Left lung (tissue), 14 donors: ENCODE measurements around the gene NEK9. TPM values are rescaled to one million over a fixed set of nuclear protein-coding genes. Genes with fewer than 3 reads are reported as not detected.

ENCODE experiments used
- ATAC-seq: fragments of 200-7000 bp; cut with Tn5 transposase; one replicate; pipeline ENCODE4 v1.9.1; 2020; ENCODE audit warnings: moderate library complexity
- DNase-seq, 4 donors: peaks; one replicate each; pipeline ENCODE4 v3.0.0-alpha.2; 2013 to 2020
- H3K27ac ChIP-seq, 2 donors: fragments of 200-600 bp; sonication (generic) in 1 of 2; one replicate each; pipeline versions ENCODE4 v1.5.0 to v1.8.0; 2020 to 2021
- H3K27me3 ChIP-seq, 2 donors: fragments of 200-600 bp; sonication (generic) in 1 of 2; one replicate each; pipeline versions ENCODE4 v1.5.0 to v1.8.0; 2020 to 2021
- H3K36me3 ChIP-seq, 2 donors: fragments of 200-600 bp; sonication (generic) in 1 of 2; one replicate each; pipeline versions ENCODE4 v1.5.0 to v1.8.0; 2020 to 2021
- H3K4me1 ChIP-seq, 2 donors: fragments of 200-600 bp; one replicate each; pipeline ENCODE4 v1.8.0; 2021
- H3K4me3 ChIP-seq, 2 donors: fragments of 200-600 bp; sonication (generic) in 1 of 2; one replicate each; pipeline versions ENCODE4 v1.5.0 to v1.8.0; 2020 to 2021; ENCODE audit warnings: mild to moderate bottlenecking in 1 of 2
- H3K9me3 ChIP-seq, 2 donors: fragments of 200-600 bp; sonication (generic) in 1 of 2; one replicate each; pipeline versions ENCODE4 v1.5.0 to v1.8.0; 2020 to 2021
- CTCF ChIP-seq, 2 donors: fragments of 200-600 bp; sonication (generic) in 1 of 2; IDR thresholded peaks; one replicate each; pipeline versions ENCODE4 v1.5.0 to v1.8.0; 2021; ENCODE audit warnings: antibody characterized with exemption in 2 of 2
- intact Hi-C, 2 donors: fragments of 100-400 bp; cut with DNase I; formaldehyde crosslinking; loops; one replicate each; pipeline versions ENCODE4 v1.11.2 to v1.14.2; 2022
- long read RNA-seq, 12 donors: library from polyadenylated mRNA in 2 of 12; unstranded in 2 of 12; transcript quantifications; one replicate each; pipeline ENCODE4 v2.0.0 and lab custom pipeline, GENCODE V29; 2019 to 2026
- polyA plus RNA-seq, 6 donors: library from polyadenylated mRNA; unstranded; fragments of 120-200 nt; gene quantifications; one replicate each; pipeline ENCODE4 v1.2.1, GENCODE V29; 2013; ENCODE audit not compliant: insufficient read length in 6 of 6
- total RNA-seq, 2 donors: library from RNA; stranded (reverse); fragmentation: NEBNext Ultra II Directional; extraction: Animal tissue kit (Norgen Biotek cat#: 25700); gene quantifications; one replicate each; pipeline ENCODE4 v1.2.1, GENCODE V29; 2021
- donor health status: DM: no; HTN: yes; CAD: no.
- donor health status: DM: no; HTN: no; CAD: no.

The NEK9 gene
- total RNA-seq (10 to 100 TPM; 75.8 to 77.7 TPM), polyA plus RNA-seq (100 to 1,000 TPM; 124 to 147 (median 132) TPM)
- long read RNA-seq, donor 1, full-length matches to known transcripts: 7 of 50 reads
- long read RNA-seq, donor 1, partial matches to known transcripts: 43 of 50 reads
- long read RNA-seq, donor 1, other reads (novel, unspliced or antisense): 0 of 50 reads
- long read RNA-seq, donor 2, full-length matches to known transcripts: 8 of 28 reads
- long read RNA-seq, donor 2, partial matches to known transcripts: 20 of 28 reads
- long read RNA-seq, donor 2, other reads (novel, unspliced or antisense): 0 of 28 reads
- long read RNA-seq, donor 3, full-length matches to known transcripts: 6 of 13 reads
- long read RNA-seq, donor 3, partial matches to known transcripts: 7 of 13 reads
- long read RNA-seq, donor 3, other reads (novel, unspliced or antisense): 0 of 13 reads
- long read RNA-seq, donor 4, partial matches to known transcripts: 0 of 7 reads
- long read RNA-seq, donor 4, other reads (novel, unspliced or antisense): 7 of 7 reads
- long read RNA-seq, donor 5, full-length matches to known transcripts: 4 of 32 reads
- long read RNA-seq, donor 5, partial matches to known transcripts: 28 of 32 reads
- long read RNA-seq, donor 5, other reads (novel, unspliced or antisense): 0 of 32 reads
- long read RNA-seq, donor 6, full-length matches to known transcripts: 6 of 16 reads
- long read RNA-seq, donor 6, partial matches to known transcripts: 10 of 16 reads
- long read RNA-seq, donor 6, other reads (novel, unspliced or antisense): 0 of 16 reads
- long read RNA-seq, donor 7: 0 reads
- long read RNA-seq, donor 8, full-length matches to known transcripts: 8 of 36 reads
- long read RNA-seq, donor 8, partial matches to known transcripts: 28 of 36 reads
- long read RNA-seq, donor 8, other reads (novel, unspliced or antisense): 0 of 36 reads
- long read RNA-seq, donor 9: 0 reads
- long read RNA-seq, donor 10, partial matches to known transcripts: 0 of 3 reads
- long read RNA-seq, donor 10, other reads (novel, unspliced or antisense): 3 of 3 reads
- long read RNA-seq, donor 11: 0 reads
- long read RNA-seq, donor 12, full-length matches to known transcripts: 8 of 30 reads
- long read RNA-seq, donor 12, partial matches to known transcripts: 22 of 30 reads
- long read RNA-seq, donor 12, other reads (novel, unspliced or antisense): 0 of 30 reads

- peak; percentile 91 to 96 (median 92) for DNase-seq
- no peak for TF ChIP-seq CTCF (IDR thresholded peaks at IDR 0.05)
- intact Hi-C loops: no loop called here
These were observed at the start of gene NEK9 for GRCh38 chr14:75126679-75127473. Gene NEK9, minus strand, starts transcription at chr14:75127048. Its CDS starts 127 bp downstream, at chr14:75126921.

GRCh38 chr14:75176142-75176820, 49.4 kb upstream of the NEK9 start, which contains the start of gene TMED10:
Gene TMED10, minus strand, starts transcription at chr14:75176612. Its CDS starts 33 bp downstream, at chr14:75176579.
- peak; percentile 90 to 93 (median 92) for DNase-seq
- peak within 1 kb of the TSS; percentile 83 to 95 for H3K4me3 ChIP-seq
- peak; percentile 94 for ATAC-seq
- no peak for TF ChIP-seq CTCF (IDR thresholded peaks at IDR 0.05)
- H3K27me3 ChIP-seq: no peaks in the 10 kb centered on the region
- H3K9me3 ChIP-seq: no peaks in the 10 kb centered on the region
- H3K27ac ChIP-seq: peak within 1 kb of the TSS; percentile 96 to 99
- intact Hi-C loops: no loop called here
- H3K36me3 ChIP-seq: no peaks in the 10 kb centered on the region
- H3K4me1 ChIP-seq: peaks cover 14 to 55% of the 10 kb centered on the region in 2 donors

More at GRCh38 chr14:75126679-75127473, at the start of gene NEK9:
- Histone ChIP-seq H3K27me3 (no peaks in the 10 kb centered on the region), H3K9me3 (no peaks in the 10 kb centered on the region), H3K36me3 (peaks cover 0 to 18% of the 10 kb centered on the region in 2 donors), H3K27ac (peak within 1 kb of the TSS; percentile 94 to 99), H3K4me1 (peaks cover 27 to 47% of the 10 kb centered on the region in 2 donors), H3K4me3 (peak within 1 kb of the TSS; percentile 64 to 83)
- ATAC-seq: peak; percentile 96

DNA sequence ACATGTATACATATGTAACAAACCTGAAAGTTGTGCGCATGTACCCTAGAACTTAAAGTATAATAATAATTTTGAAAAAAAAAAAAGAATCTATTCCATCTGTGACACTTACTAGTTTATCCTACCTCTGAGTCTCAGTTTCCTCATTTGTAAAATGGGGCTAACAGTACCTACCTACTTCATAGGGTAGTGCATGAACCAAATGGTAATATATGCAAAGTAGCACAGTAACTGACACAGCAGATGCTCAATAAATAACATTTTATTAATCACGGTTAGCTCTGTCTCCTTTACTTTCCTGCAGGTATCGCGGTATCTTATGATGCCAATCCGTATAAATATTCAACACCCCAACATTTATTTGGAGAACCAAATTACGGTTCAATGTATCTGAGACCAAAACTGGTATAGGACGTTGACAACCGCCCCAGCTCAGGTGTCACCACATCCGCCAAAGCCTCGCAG, 48.9 kb upstream of the NEK9 start:
- Histone ChIP-seq H3K27ac (peak overlapping the region; percentile 96 to 99), H3K4me1 (peaks cover 14 to 55% of the 10 kb centered on the region in 2 donors), H3K9me3 (no peaks in the 10 kb centered on the region), H3K4me3 (peak overlapping the region; percentile 83 to 95), H3K36me3 (no peaks in the 10 kb centered on the region), H3K27me3 (no peaks in the 10 kb centered on the region)
- no peak for TF ChIP-seq CTCF (IDR thresholded peaks at IDR 0.05)
- no peak for ATAC-seq
- DNase-seq: no peak
- intact Hi-C loops: no loop called here

- DNase-seq (no peak), ATAC-seq (no peak)
- Histone ChIP-seq H3K36me3 (no peaks in the 10 kb centered on the region), H3K4me3 (no peak overlapping the region), H3K27me3 (no peaks in the 10 kb centered on the region), H3K9me3 (no peaks in the 10 kb centered on the region), H3K4me1 (peaks cover 14 to 68% of the 10 kb centered on the region in 2 donors), H3K27ac (no peak overlapping the region)
- intact Hi-C loops: no loop called here
- no peak for TF ChIP-seq CTCF (IDR thresholded peaks at IDR 0.05)
These were observed 47.2 kb upstream of the NEK9 start for GRCh38 chr14:75174066-75174465.
